Stimulated activated CD8-positive, alpha-beta memory T cell treated with anti-CD3 and anti-CD28 coated beads, Interleukin-2, amount 100 ng/mL, for 1 hour (primary cell): ENCODE data around the gene TAF4B.
"Not testable (repeated sequence)": the region's sequence is repeated elsewhere in the genome, so short reads cannot be mapped to it uniquely, and the experiment has no call there.

Experiments
- DNase-seq, 2 donors: peaks; one replicate each; pipeline ENCODE4 v3.0.0-alpha.2; 2020; ENCODE audit warnings: low read depth in 2 of 2

TAF4B gene, protein sequence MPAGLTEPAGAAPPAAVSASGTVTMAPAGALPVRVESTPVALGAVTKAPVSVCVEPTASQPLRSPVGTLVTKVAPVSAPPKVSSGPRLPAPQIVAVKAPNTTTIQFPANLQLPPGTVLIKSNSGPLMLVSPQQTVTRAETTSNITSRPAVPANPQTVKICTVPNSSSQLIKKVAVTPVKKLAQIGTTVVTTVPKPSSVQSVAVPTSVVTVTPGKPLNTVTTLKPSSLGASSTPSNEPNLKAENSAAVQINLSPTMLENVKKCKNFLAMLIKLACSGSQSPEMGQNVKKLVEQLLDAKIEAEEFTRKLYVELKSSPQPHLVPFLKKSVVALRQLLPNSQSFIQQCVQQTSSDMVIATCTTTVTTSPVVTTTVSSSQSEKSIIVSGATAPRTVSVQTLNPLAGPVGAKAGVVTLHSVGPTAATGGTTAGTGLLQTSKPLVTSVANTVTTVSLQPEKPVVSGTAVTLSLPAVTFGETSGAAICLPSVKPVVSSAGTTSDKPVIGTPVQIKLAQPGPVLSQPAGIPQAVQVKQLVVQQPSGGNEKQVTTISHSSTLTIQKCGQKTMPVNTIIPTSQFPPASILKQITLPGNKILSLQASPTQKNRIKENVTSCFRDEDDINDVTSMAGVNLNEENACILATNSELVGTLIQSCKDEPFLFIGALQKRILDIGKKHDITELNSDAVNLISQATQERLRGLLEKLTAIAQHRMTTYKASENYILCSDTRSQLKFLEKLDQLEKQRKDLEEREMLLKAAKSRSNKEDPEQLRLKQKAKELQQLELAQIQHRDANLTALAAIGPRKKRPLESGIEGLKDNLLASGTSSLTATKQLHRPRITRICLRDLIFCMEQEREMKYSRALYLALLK

DNA sequence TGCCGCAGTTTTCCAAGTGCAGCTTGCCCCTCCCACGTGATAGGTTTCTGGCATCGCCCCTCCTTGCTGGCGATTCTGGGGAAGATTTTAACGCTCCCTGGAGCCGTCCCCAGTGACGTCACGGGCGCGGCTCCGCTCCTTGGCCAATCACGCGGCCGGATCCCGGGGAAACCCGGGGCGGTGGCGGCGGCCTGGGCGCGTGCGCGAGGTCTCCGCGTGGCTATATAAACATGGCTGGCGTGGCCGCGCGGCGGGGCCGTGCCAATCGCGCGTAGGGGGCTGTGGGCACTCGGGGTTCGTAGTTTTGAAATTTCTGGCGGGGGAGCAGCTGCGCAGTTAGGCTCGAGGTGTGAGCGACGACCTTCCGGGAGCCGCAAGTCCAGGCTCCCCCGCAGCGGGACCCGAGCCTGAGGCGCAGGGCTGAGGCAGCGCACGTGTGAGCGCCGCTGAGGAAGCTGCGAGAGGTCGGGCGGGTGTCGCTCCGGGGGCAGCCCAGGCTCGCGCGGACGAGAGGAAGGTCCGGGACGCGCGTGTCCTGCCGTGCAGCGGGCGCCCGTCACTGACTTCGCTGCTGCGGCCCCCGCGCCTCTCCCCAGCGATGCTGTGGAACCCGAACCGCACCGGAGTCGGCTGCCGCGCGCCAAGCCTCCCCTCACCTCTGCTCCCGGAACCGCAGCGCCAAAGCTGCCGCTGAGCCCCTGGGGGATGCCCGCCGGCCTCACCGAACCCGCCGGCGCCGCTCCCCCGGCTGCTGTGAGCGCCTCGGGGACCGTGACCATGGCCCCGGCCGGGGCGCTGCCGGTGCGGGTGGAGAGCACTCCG, at the start of gene TAF4B:
TAF4B (plus strand) TSS at position 217 of the 822 bp plus-strand sequence; CDS start at position 706, 489 bp downstream.
- peak; percentile 85 to 90 for DNase-seq

DNA sequence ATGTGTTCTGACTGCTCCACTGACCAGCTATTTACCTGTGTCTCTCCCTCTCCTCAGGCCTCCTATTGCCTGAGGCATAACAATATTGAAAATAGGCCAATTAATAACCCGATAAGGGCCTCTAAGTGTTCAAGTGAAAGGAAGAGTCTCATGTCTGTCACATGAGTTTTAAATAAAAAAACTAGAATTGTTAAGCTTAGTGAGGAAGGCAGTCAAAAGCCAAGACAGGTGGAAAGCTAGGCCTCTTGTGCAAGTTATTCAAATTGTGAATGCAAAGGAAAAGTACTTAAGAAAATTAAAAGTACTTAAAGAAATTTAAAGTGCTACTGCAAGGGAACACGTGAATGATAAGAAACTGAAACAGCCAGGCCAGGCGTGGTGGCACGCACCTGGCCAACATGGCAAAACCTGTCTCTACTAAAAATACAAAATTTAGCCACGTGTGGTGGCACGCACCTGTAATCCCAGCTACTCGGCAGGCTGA, 44.9 kb upstream of the TAF4B start:
- DNase-seq = no peak

DNA sequence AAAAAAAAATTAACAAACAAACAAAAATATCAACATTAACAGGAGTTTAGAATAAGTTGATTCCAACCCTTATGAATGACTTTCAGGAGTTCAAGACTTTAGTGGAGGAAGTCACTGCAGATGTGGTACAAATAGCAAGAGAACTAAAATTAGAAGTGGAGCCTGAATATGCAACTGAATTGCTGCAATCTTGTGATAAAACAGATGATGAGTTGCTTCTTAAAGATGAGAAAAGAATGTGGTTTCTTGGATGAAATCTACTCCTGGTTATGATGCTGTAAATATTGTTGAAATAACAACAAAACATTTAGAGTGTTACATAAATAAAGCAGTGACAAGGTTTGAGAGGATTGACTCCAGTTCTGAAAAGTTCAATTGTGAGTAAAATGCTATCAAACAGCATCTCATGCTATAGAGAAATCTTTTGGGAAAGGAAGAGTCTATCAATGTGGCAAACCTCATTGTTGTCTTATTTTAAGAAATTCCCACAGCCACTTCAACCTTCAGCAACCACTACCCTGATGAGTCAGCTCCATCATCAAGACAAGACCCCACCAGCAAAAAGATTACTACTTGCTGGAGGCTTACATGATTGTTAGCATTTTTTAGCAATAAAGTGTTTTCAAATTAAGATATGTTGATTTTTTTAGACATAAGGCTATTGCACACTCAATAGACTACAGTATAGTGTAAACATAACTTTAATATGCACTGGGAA, 42.7 kb upstream of the TAF4B start:
- no peak for DNase-seq

DNA sequence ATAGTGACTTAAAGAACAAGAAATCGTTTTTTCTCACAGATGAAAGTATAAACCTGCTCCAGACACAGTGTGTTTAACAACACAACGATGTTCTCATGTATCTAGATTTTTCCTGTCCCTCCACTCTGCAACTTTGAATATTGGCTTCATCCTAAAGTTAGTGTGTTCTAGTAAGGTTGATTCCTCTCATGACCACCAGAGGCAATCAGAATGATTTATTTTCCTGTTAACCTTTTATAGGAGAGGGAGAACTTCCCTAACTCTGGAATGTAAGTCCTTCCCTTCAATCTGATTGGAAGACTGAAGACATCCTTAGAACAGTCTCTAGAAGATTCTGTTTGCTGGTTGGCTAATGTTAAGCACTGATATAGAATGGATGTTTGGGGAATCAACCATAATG, 41.0 kb upstream of the TAF4B start:
- DNase-seq = no peak

DNA sequence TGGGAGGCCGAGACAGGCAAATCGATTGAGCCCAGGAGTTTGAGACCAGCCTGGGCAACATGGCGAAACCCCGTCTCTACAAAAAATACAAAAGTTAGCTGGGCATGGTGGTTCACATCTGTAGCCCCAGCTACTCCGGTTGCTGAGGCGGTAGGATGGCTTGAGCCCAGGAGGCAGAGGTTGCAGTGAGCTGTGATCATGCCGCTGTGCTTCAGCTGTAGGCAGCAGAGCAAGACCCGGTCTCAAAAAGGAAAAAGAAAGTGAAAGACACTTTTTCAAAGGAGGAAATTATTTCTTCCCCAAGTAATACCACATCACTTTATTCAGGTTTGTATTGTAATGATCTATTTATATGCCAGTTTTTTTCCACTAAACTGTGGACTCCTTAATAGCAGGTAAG, 35.7 kb upstream of the TAF4B start:
- peak; percentile 4 for DNase-seq

DNA sequence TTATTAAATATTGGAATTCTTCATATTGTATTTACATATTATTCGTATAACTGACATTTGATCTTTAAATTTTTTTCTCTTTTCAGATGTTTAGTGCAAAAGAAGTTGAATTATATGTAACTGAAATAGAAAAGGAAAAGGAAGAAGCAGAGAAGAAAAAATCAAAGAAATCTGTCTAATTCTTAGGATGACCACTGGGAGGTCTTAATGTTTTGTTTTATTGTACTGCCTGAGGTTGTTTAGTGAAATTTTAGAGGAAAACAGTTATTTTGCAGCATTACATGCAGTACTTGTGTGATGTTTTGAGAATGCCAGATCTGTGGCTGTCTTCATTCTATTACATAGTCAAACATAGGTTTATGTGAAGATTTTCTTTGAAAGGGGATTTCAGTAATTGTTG, 34.0 kb upstream of the TAF4B start:
- no peak for DNase-seq

DNA sequence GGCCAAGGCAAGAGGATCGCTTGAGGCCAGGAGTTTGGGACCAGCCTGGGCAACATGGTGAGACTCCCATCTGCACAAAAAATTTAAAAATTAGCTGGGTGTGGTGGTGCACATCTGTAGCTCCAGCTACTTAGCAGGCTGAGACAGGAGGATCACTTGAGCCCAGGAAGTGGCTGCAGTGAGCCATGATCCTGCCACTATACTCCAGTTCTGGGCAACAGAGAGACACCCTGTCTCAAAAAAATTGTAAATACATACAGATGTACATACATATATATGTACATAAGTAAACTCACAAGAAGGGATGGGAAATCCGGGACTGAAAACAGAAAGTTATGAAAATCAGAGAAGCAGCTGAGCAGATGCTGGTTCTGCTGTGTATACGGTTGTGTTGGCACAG, 29.6 kb upstream of the TAF4B start:
- no peak for DNase-seq

DNA sequence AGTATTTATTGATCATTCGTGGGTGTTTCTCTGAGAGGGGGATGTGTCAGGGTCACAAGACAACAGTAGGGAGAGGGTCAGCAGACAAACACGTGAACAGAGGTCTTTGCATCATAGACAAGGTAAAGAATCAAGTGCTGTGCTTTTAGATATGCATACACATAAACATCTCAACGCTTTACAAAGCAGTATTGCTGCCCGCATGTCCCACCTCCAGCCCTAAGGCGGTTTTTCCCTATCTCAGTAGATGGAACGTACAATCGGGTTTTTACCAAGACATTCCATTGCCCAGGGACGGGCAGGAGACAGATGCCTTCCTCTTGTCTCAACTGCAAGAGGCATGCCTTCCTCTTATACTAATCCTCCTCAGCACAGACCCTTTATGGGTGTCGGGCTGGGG, 24.2 kb upstream of the TAF4B start:
- not testable (repeated sequence) for DNase-seq

DNA sequence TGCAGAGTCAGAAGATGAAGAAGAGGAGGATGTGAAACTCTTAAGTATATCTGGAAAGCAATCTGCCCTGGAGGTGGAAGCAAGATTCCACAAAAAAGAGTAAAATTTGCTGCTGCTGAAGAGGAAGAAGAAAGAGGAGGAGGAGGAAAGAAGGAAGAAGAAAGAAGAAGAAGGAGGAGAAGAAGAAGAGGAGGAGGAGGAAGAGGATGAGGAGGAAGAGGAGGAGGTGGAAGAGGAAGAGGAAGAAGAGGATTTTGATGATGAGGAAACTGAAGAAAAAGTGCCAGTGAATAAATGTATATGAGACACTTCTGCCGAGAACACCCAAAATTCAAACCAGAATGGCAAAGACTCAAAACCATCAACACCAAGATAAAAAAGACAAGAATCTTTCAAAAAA, 20.9 kb upstream of the TAF4B start:
- no peak for DNase-seq

DNA sequence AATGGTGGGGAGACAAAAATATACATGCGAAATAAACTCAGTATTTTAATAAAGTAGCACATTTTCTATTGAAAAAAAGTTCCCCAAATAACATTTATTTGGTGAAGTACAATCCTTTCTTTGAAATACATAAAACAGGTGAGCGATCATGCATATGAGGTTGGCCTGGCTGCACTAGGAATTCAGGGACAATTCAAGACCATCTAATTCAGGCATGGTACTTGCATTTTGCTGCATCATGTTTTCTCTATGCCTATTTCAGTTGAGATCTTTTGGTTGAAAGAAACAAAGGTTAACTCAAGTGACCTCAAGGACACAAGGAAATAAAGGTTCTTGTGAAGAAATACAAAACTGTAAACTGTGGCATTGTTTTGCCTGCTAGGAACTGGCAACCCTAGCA, 19.8 kb upstream of the TAF4B start:
- DNase-seq = no peak

DNA sequence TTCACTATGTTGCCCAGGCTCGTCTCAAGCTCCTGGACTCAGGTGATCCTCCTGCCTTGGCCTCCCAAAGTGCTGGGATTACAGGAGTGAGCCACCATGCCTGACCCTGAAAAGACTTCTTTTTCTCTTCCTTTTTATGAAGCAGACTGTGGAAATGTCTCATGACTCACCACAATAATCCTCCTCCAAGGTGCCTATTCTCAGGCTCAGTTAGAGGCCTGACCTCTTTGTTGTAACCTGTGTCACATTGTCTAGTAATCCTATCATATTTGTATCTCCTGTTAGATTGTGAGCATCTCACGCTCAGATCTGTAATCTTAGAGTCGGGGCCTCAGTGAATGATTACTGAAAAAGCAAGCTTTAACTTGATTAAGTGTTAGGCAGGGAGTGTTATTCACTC, 18.3 kb upstream of the TAF4B start:
- DNase-seq = no peak

DNA sequence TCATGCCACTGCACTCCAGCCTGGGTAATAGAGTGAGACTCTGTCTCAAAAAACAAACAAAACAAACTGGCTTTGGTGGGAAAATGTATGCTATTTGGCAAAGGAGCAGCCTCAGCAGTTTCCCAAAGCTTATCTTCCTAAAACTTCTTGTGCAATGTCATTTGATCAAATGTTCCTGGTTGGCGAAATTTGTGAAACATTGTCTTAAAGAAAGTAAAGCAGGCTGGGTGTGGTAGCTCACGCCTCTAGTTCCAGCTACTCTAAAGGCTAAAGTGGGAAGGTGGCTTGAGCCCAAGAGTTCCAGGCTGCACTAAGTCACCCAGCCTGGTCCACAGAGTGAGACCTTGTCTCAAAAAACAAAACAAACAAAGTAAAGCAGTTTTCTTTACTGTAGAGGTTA, 17.3 kb upstream of the TAF4B start:
- DNase-seq = no peak

DNA sequence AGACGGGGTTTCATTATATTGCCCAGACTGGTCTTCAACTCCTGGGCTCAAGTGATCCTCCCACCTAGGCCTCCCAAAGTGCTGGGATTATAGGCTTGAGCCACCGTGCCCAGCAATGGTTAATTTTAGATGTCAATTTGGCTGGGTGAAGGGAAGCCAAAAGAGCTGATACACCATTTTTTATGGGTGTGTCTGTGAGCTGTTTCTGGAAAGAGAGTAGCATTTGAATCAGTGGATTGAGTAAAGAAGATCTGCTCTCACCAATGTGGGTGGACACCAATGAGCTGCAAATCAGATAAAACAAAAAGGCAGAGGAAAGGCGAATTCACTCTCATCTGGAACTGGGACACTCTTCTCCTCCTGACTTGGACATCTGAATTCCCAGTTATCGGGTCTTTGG, 16.1 kb upstream of the TAF4B start:
- DNase-seq = no peak

DNA sequence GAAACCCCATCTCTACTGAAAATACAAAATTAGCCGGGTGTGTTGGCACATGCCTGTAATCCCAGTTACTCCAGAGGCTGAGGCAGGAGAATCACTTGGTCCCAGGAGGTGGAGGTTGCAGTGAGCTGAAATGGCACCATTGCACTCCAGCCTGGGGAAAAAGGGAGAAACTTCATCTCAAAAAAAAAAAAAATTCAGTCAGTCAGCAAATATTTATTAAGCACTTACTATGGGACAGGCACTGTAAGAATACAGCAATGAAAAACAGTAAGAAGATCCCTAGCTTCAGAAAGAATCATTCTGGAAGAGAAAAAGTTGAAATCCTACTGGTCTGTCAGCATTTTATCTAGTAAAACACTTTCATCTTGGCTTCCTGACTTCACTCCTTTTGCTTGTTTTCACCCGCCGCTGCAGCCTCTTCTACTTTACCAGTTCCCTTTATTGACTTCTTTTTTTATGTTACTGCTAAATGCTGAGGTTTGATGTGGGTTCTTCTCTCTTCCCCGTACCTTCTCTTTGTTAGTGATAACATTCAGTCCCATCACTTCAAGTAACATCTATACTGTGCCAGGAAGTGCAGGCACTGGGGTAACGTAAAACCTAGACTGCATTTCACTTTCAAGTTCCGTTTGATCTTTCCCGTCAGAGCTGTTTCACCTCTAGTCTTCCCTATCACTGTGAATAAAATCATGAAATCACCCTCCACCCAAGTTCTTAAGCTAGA, 10.8 kb upstream of the TAF4B start:
- DNase-seq = peak in 1 of 2 donors; percentile 4

DNA sequence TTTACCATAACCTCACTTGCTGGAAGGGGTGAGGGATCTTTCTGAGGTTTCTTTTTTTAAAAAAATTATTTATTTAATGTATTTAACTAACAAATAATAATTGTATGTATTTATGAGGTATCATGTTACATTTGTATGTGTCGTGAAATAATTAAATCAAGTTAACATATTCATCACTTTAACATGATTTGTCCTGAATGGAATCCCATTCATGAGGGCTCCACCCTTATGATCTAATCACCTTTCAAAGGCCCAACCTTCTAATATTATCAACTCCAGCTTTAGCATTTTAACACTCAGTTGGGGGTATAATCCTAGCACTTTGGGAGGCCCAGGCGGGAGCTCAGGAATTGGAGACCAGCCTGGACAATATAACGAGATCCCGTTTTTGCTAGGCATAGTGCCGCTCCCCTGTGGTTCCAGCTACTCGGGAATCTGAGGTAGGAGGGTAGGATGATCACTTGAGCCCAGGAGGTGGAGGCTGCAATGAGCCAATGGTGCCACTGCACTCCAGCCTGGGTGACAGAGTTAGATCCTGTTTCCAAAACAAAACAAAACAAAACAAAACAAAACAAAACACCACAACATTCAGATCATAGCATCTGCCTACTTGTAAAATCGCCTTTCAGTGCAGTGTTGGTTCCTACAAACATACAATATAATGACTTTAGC, 1.1 kb upstream of the TAF4B start:
- no peak for DNase-seq

DNA sequence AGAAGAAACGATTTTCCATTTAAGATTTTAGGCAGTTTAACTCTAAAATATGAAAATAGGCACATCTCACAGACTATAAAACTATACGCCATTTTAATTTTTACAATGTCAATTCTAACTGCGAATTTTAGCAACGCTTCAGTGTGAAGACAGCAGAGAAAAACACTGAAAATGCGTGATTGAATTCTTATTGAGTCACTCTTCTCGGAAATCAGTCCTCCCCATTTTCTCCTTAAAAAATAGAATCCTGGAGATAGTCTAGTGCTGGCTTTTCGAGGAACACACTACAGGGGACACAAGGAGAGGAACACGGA, 373 bp upstream of the TAF4B start:
- DNase-seq = no peak

DNA sequence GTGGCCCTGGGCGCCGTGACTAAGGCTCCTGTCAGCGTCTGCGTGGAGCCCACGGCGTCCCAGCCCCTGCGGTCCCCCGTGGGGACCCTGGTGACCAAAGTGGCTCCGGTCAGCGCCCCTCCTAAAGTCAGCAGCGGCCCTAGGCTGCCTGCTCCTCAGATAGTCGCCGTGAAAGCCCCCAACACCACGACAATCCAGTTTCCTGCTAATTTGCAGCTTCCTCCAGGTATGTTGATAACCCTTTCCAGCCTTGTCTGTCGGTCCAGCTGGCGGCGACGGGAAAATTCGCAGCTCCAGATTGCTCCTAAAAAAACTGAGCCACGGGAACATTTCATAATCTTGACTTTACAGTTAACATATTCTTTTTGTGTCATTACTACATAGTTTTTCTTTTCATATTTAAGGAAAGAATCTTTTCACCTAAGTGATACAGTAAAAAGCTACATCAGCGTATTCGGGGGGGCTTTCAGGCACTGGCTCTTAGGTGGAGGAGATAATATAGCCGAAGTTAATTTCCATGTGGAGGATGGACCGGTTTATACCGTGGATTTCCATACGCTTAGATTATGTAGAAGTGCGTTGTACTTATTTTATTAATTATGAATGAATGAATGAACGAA, 916 bp downstream of the TAF4B start:
- DNase-seq = no peak

DNA sequence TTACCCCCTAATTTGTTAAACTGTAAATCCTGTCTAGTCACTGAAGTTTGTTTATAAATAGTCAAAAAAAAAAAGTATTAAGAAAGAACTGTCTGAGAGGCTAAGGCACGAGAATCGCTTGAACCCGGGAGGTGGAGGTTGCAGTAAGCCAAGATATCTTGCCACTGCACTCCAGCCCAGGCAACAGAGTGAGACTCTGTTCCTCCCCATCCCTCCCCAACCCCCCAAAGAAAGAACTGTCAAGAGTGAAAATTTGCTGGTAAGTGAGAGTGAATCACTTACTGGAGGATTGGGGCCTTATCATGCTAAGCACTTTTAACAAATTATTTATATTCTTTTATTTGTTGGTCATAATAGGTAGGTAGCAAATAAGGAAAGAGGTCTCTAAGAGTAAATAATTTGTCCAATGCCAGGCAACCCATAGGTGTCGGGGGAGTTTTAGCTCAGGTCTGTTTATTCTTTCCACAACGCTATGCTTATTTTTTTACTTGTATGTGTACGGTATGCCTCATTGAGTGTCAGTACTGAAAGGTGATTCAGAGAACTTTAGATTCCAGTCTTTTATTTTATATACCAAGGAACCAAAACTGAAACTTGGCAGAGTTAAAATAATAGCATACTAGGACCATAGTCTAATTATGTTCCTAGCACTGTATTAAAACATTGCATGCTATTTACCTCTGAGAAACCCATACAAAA, 2.5 kb downstream of the TAF4B start:
- no peak for DNase-seq

DNA sequence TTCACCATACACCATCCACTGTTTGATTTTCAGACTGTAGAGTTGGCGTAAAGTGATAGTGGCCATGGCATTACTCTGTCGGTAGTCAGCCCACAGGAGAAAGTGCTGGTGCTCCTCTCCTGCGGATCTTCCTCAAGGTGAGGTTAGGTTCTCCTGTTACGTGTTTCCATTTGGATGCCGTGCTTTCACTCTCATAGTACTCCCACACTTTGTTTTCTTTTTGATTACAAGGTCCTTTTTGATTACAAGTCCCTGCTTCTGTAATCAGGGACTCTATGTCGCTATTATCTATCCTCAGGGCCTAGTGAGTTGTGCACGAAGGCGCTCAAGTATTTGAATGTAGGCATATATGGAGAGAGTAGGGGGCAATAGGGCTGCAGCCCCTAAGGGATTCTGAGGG, 4.3 kb downstream of the TAF4B start:
- no peak for DNase-seq
